HL-60 (cell line): ENCODE results near the gene GTF3C5.

ENCODE experiments used
- CTCF ChIP-seq: IDR thresholded peaks from one replicate; pipeline ENCODE4 v1.5.1; 2011; ENCODE audit warnings: low read length, control low read depth, inconsistent platforms; ENCODE audit not compliant: insufficient read depth
- TF ChIP-seq, protein P1 (sequence below): IDR thresholded peaks from 2 replicates; pipeline ENCODE4 v1.6.1; 2012; ENCODE audit warnings: low read depth; ENCODE audit not compliant: insufficient replicate concordance

- no peak for TF ChIP-seq CTCF
- TF ChIP-seq, protein P1, sequence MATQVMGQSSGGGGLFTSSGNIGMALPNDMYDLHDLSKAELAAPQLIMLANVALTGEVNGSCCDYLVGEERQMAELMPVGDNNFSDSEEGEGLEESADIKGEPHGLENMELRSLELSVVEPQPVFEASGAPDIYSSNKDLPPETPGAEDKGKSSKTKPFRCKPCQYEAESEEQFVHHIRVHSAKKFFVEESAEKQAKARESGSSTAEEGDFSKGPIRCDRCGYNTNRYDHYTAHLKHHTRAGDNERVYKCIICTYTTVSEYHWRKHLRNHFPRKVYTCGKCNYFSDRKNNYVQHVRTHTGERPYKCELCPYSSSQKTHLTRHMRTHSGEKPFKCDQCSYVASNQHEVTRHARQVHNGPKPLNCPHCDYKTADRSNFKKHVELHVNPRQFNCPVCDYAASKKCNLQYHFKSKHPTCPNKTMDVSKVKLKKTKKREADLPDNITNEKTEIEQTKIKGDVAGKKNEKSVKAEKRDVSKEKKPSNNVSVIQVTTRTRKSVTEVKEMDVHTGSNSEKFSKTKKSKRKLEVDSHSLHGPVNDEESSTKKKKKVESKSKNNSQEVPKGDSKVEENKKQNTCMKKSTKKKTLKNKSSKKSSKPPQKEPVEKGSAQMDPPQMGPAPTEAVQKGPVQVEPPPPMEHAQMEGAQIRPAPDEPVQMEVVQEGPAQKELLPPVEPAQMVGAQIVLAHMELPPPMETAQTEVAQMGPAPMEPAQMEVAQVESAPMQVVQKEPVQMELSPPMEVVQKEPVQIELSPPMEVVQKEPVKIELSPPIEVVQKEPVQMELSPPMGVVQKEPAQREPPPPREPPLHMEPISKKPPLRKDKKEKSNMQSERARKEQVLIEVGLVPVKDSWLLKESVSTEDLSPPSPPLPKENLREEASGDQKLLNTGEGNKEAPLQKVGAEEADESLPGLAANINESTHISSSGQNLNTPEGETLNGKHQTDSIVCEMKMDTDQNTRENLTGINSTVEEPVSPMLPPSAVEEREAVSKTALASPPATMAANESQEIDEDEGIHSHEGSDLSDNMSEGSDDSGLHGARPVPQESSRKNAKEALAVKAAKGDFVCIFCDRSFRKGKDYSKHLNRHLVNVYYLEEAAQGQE, result no peak
Measured at GRCh38 chr9:133102190-133103021, 71.6 kb downstream of the GTF3C5 start.
